HEK293 (cell line): Measurements from ENCODE around the gene MARCHF7.
"Not testable (repeated sequence)": the region's sequence is repeated elsewhere in the genome, so short reads cannot be mapped to it uniquely, and the experiment has no call there.

Source experiments
- CTCF ChIA-PET: fragments of 350-600 bp; formaldehyde crosslinking; extraction: SDS; loops from one replicate; lab custom pipeline; 2021; ENCODE audit warnings: antibody characterized with exemption; lab: Yijun Ruan, JAX
- POLR2A ChIA-PET: fragments of 300-600 bp; formaldehyde crosslinking; extraction: SDS; loops from one replicate; lab custom pipeline; 2020; ENCODE audit warnings: antibody characterized with exemption, inconsistent platforms; lab: Yijun Ruan, JAX
- H3K27ac ChIP-seq: fragments of 200-500 bp; sonication (Bioruptor generic); 2 replicates; pipeline ENCODE4 v1.5.1; 2014; ENCODE audit warnings: low read depth, low read length, control low read depth, inconsistent platforms; ENCODE audit errors: extremely low read depth
- H3K36me3 ChIP-seq, 2 experiments: fragments of 200-500 bp in 1 of 2; sonication (Bioruptor generic) in 1 of 2; 1 replicate in 1 of 2; 2 replicates in 1 of 2; pipeline ENCODE4 v1.5.1; 2014 to 2017; ENCODE audit warnings: inconsistent platforms in 2 of 2, low read length in 2 of 2; ENCODE audit not compliant: control insufficient read depth in 2 of 2, insufficient read depth in 1 of 2
- H3K4me1 ChIP-seq: fragments of 200-500 bp; sonication (Bioruptor generic); 2 replicates; pipeline ENCODE4 v1.5.1; 2014; ENCODE audit warnings: mild to moderate bottlenecking, low read length, inconsistent platforms; ENCODE audit not compliant: control insufficient read depth, insufficient read depth
- H3K4me3 ChIP-seq: 2 replicates; pipeline ENCODE4 v1.5.1; 2011; ENCODE audit warnings: low read depth, mild to moderate bottlenecking, control low read depth, low read length, moderate library complexity
- H3K9me3 ChIP-seq: fragments of 200-500 bp; sonication (Bioruptor generic); 2 replicates; pipeline ENCODE4 v1.5.1; 2014; ENCODE audit warnings: low read depth, low read length, inconsistent platforms; ENCODE audit not compliant: control insufficient read depth, insufficient read depth
- ATF2 ChIP-seq: fragments of 450-650 bp; formaldehyde crosslinking; IDR thresholded peaks from 2 replicates; pipeline ENCODE4 v1.5.1; 2016; ENCODE audit warnings: missing biosample characterization, missing genetic modification characterization, low read depth
- HOXA7 ChIP-seq: sonication (generic); formaldehyde crosslinking; IDR thresholded peaks from 2 replicates; pipeline ENCODE4 v1.8.1; 2022; ENCODE audit warnings: missing genetic modification reagents, borderline replicate concordance
- IKZF3 ChIP-seq: fragments of 450-650 bp; IDR thresholded peaks from 2 replicates; pipeline ENCODE4 v1.5.0; 2018; ENCODE audit warnings: missing biosample characterization, mild to moderate bottlenecking, missing genetic modification characterization, moderate library complexity
- MZF1 ChIP-seq: fragments of 450-650 bp; formaldehyde crosslinking; IDR thresholded peaks from 2 replicates; pipeline ENCODE4 v1.5.1; 2017; ENCODE audit warnings: missing biosample characterization, missing genetic modification characterization, borderline replicate concordance
- PATZ1 ChIP-seq: fragments of 450-650 bp; formaldehyde crosslinking; IDR thresholded peaks from 2 replicates; pipeline ENCODE4 v1.5.1; 2016; ENCODE audit warnings: missing biosample characterization, missing genetic modification characterization
- RBAK ChIP-seq: fragments of 450-650 bp; formaldehyde crosslinking; IDR thresholded peaks from 2 replicates; pipeline ENCODE4 v1.5.1; 2016; ENCODE audit warnings: missing biosample characterization, missing genetic modification characterization
- REPIN1 ChIP-seq: fragments of 450-650 bp; formaldehyde crosslinking; IDR thresholded peaks from 2 replicates; pipeline ENCODE4 v1.5.1; 2017; ENCODE audit warnings: missing biosample characterization, missing genetic modification characterization, low read depth
- YY1 ChIP-seq: fragments of 450-650 bp; formaldehyde crosslinking; IDR thresholded peaks from 2 replicates; pipeline ENCODE4 v1.5.1; 2018; ENCODE audit warnings: missing biosample characterization, missing genetic modification characterization
- ZBTB17 ChIP-seq: fragments of 450-650 bp; formaldehyde crosslinking; IDR thresholded peaks from 2 replicates; pipeline ENCODE4 v1.5.1; 2016; ENCODE audit warnings: missing biosample characterization, missing genetic modification characterization
- ZBTB48 ChIP-seq: fragments of 450-650 bp; formaldehyde crosslinking; IDR thresholded peaks from 2 replicates; pipeline ENCODE4 v1.5.1; 2016; ENCODE audit warnings: missing biosample characterization, missing genetic modification characterization
- ZNF112 ChIP-seq: fragments of 450-650 bp; formaldehyde crosslinking; IDR thresholded peaks from 2 replicates; pipeline ENCODE4 v1.5.0; 2017; ENCODE audit warnings: missing biosample characterization, missing genetic modification characterization
- ZNF146 ChIP-seq: fragments of 450-650 bp; formaldehyde crosslinking; IDR thresholded peaks from 2 replicates; pipeline ENCODE4 v1.5.1; 2016; ENCODE audit warnings: missing biosample characterization, missing genetic modification characterization
- ZNF16 ChIP-seq: fragments of 450-650 bp; formaldehyde crosslinking; IDR thresholded peaks from 2 replicates; pipeline ENCODE4 v1.5.1; 2016; ENCODE audit warnings: low read depth, missing biosample characterization, missing genetic modification characterization
- ZNF19 ChIP-seq: fragments of 450-650 bp; formaldehyde crosslinking; IDR thresholded peaks from 2 replicates; pipeline ENCODE4; 2016; ENCODE audit warnings: missing biosample characterization, missing genetic modification characterization, low read depth
- ZNF311 ChIP-seq: fragments of 450-650 bp; formaldehyde crosslinking; IDR thresholded peaks from 2 replicates; pipeline ENCODE4 v1.5.1; 2017; ENCODE audit warnings: missing biosample characterization, missing genetic modification characterization, borderline replicate concordance
- ZNF324 ChIP-seq: fragments of 450-650 bp; formaldehyde crosslinking; IDR thresholded peaks from 2 replicates; pipeline ENCODE4 v1.5.1; 2016; ENCODE audit warnings: missing biosample characterization, missing genetic modification characterization
- ZNF48 ChIP-seq: fragments of 450-650 bp; formaldehyde crosslinking; IDR thresholded peaks from 2 replicates; pipeline ENCODE4 v1.5.1; 2016; ENCODE audit warnings: missing biosample characterization, missing genetic modification characterization
- ZNF501 ChIP-seq: fragments of 450-650 bp; formaldehyde crosslinking; IDR thresholded peaks from 2 replicates; pipeline ENCODE4 v1.5.1; 2016; ENCODE audit warnings: missing biosample characterization, missing genetic modification characterization
- ZNF513 ChIP-seq: fragments of 450-650 bp; IDR thresholded peaks from 2 replicates; pipeline ENCODE4 v1.5.1; 2018; ENCODE audit warnings: missing biosample characterization, missing genetic modification characterization
- ZNF624 ChIP-seq: fragments of 450-650 bp; formaldehyde crosslinking; IDR thresholded peaks from 2 replicates; pipeline ENCODE4 v1.5.1; 2017; ENCODE audit warnings: missing biosample characterization, missing genetic modification characterization
- ZNF626 ChIP-seq: fragments of 450-650 bp; sonication (Bioruptor Pico); formaldehyde crosslinking; IDR thresholded peaks from 2 replicates; pipeline ENCODE4 v1.5.1; 2018; ENCODE audit warnings: missing biosample characterization, missing genetic modification characterization, inconsistent platforms
- ZNF704 ChIP-seq: fragments of 450-650 bp; formaldehyde crosslinking; IDR thresholded peaks from 2 replicates; pipeline ENCODE4 v1.5.1; 2016; ENCODE audit warnings: missing biosample characterization, missing genetic modification characterization
- TF ChIP-seq, protein P1 (sequence below): fragments of 450-650 bp; formaldehyde crosslinking; IDR thresholded peaks from 2 replicates; pipeline ENCODE4 v1.5.1; 2017; ENCODE audit warnings: missing biosample characterization, missing genetic modification characterization
- TF ChIP-seq, protein P2 (sequence below): fragments of 450-650 bp; formaldehyde crosslinking; IDR thresholded peaks from 2 replicates; pipeline ENCODE4 v1.5.1; 2016; ENCODE audit warnings: missing biosample characterization, missing genetic modification characterization

Gene MARCHF7

DNA sequence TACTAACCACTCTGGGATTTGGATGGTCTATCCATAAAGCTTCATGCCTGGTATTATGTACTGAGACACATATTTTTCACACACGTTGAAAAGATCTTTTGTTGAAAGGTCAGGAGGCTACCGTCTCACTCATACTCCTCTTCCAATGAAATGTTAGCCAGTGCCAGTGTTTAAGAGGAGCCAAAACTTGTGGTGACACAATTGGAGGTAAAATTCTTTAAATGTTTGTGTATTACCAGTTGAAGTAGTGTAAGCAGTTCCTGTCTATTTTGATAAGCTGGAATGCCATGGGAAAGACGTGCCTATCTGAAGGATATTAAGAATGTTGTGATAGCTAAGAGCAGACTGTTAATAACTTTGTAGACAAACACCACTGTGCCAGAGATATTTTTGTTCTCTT lies 32.1 kb downstream of the MARCHF7 start (continued):
- TF ChIP-seq, protein P1, sequence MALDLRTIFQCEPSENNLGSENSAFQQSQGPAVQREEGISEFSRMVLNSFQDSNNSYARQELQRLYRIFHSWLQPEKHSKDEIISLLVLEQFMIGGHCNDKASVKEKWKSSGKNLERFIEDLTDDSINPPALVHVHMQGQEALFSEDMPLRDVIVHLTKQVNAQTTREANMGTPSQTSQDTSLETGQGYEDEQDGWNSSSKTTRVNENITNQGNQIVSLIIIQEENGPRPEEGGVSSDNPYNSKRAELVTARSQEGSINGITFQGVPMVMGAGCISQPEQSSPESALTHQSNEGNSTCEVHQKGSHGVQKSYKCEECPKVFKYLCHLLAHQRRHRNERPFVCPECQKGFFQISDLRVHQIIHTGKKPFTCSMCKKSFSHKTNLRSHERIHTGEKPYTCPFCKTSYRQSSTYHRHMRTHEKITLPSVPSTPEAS = no peak
- no peak for TF ChIP-seq ZNF112 (tag by site-specific recombination)
- TF ChIP-seq ZBTB48 (tag by site-specific recombination) = no peak
- TF ChIP-seq YY1 (tag by site-specific recombination) = no peak
- TF ChIP-seq ATF2 (tag by site-specific recombination) = no peak

GRCh38 chr2:159745237-159745636 lies 32.9 kb downstream of the MARCHF7 start:
- H3K4me1 ChIP-seq, CTCF ChIA-PET, H3K9me3 ChIP-seq, POLR2A ChIA-PET, H3K27ac ChIP-seq, H3K4me3 ChIP-seq: not testable (repeated sequence)
- H3K36me3 ChIP-seq = peaks cover 59 to 84% of the 10 kb centered on the region in 2 experiments

GRCh38 chr2:159748089-159748488 lies 35.8 kb downstream of the MARCHF7 start:
- Histone ChIP-seq H3K27ac (no peak overlapping the region), H3K36me3 (peaks cover 57 to 88% of the 10 kb centered on the region in 2 experiments)
- POLR2A ChIA-PET = interaction anchor here (0.5 kb wide), 1 partner anchor 934 kb away, joined by 3 read pairs; no protein-coding TSS in a partner anchor

GRCh38 chr2:159750873-159751272 lies 38.6 kb downstream of the MARCHF7 start:
- ChIA-PET POLR2A (no interaction called here), CTCF (no interaction called here)
- peaks cover 54 to 89% of the 10 kb centered on the region in 2 experiments for H3K36me3 ChIP-seq
- TF ChIP-seq ATF2 (tag by site-specific recombination) = no peak
- TF ChIP-seq HOXA7 (CRISPR knock-in tag) = no peak
- TF ChIP-seq ZNF501 = no peak
- TF ChIP-seq, protein P2, sequence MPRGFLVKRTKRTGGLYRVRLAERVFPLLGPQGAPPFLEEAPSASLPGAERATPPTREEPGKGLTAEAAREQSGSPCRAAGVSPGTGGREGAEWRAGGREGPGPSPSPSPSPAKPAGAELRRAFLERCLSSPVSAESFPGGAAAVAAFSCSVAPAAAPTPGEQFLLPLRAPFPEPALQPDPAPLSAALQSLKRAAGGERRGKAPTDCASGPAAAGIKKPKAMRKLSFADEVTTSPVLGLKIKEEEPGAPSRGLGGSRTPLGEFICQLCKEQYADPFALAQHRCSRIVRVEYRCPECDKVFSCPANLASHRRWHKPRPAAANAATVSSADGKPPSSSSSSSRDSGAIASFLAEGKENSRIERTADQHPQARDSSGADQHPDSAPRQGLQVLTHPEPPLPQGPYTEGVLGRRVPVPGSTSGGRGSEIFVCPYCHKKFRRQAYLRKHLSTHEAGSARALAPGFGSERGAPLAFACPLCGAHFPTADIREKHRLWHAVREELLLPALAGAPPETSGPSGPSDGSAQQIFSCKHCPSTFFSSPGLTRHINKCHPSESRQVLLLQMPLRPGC (tag by site-specific recombination) = no peak
- no peak for TF ChIP-seq PATZ1 (tag by site-specific recombination)
- TF ChIP-seq RBAK (tag by site-specific recombination) = no peak

More at GRCh38 chr2:159748089-159748488, 35.8 kb downstream of the MARCHF7 start:
- no peaks in the 10 kb centered on the region for H3K4me1 ChIP-seq
- no peaks in the 10 kb centered on the region for H3K9me3 ChIP-seq
- H3K4me3 ChIP-seq = no peak overlapping the region
- CTCF ChIA-PET = no interaction called here
- TF ChIP-seq REPIN1 (tag by site-specific recombination) = no peak
- TF ChIP-seq ZNF112 (tag by site-specific recombination) = no peak
- no peak for TF ChIP-seq ZNF146 (tag by site-specific recombination)
- TF ChIP-seq ZNF324 (tag by site-specific recombination) = no peak
- no peak for TF ChIP-seq ZNF624
- TF ChIP-seq ZNF16 (tag by site-specific recombination) = no peak
- TF ChIP-seq ZNF626 = no peak
- no peak for TF ChIP-seq MZF1
- no peak for TF ChIP-seq ZBTB17 (tag by site-specific recombination)
- TF ChIP-seq ZNF48 (tag by site-specific recombination) = no peak
- TF ChIP-seq ZNF704 (tag by site-specific recombination) = no peak
- TF ChIP-seq ZNF513 = no peak
- no peak for TF ChIP-seq ZNF311
- no peak for TF ChIP-seq IKZF3 (tag by site-specific recombination)
- no peak for TF ChIP-seq ZNF19
- TF ChIP-seq, all 188 proteins: peak for 0

More at GRCh38 chr2:159750873-159751272, 38.6 kb downstream of the MARCHF7 start:
- H3K27ac ChIP-seq = no peak overlapping the region
- H3K9me3 ChIP-seq = no peaks in the 10 kb centered on the region
- no peak overlapping the region for H3K4me3 ChIP-seq
- no peaks in the 10 kb centered on the region for H3K4me1 ChIP-seq
